CD4-positive, alpha-beta T cell treated with Interferon gamma for 1 hour (primary cell): Measurements from ENCODE around the gene TMPRSS15.

ENCODE experiments used
- DNase-seq: peaks from one replicate; pipeline ENCODE4 v3.0.0-alpha.2; 2020

TMPRSS15 gene

DNA sequence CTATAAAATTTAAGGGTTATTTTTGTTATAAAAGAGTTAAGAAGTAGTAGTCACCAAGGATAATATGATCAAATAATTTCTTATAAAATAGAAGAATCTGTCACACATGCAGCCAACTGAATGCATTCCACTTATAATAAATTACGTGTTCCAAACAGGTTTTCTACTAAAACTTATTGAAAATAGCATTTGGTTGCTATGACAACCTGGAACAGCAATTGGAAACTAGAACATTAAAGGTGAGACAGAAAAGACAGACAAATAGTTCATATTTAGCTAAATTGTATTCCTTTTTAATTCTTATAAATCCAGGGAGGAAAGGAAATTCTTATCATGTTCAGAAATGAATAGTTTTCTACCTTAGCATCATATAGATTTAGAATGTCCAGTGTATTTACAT, 168.0 kb downstream of the TMPRSS15 start:
- DNase-seq = no peak

DNA sequence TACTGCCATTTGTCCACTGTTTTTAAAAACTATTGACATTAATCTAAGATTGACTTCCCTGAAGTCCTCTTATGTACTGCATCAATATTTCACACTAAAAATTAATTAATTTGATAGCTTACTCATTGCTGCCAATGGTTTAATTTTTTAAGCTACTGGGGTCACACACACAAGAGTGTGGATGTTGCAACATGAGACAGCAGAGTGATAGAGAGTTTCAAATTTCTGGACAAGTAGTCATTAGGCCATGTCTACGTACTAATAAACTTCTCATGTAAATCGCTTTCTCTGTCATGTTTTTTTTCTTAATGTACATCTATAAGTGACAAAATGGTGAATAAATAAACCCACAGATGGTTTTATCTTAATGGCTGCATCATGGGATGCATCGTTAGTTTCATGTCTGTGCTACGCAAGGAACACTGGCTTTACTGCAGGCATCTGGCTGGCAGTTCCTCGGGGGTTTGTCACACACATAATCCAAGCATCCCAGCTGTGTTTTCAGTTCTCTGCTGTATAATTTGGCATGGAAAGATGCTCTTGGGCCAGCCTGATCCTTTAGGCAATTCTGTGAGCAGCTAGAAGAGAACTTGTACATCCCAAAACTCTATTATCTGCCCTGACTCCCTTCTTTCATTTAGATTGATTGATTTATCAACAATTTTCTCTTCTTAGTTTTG, 175.4 kb downstream of the TMPRSS15 start:
- no peak for DNase-seq

- DNase-seq = no peak
These were observed 181.2 kb downstream of the TMPRSS15 start for GRCh38 chr21:18222346-18222745.

DNA sequence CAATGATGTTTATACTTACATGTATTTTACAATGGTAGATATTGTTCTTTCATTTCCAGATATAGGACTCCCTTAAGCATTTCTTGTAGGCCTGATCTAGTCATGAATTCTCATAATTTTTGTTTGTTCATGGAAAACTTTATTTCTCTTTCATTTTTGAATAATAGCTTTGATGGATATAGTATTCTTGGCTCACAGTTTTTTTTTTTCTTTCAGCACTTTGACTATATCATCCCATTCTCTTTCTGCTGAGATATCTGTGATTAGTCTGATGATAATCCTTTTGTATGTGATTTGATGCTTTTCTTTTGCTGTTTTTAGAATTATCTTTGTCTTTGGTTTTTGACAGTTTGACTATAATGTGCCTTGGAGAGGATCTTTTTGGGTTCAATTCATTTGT, 183.1 kb downstream of the TMPRSS15 start:
- DNase-seq = no peak
